ENCODE data around the gene RNU7-1. TPM values are rescaled to one million over a fixed set of nuclear protein-coding genes. Genes with fewer than 3 reads are reported as not detected.

RNU7-1 gene
- total and polyA plus RNA-seq, 2 donors (not counting 1 experiment from before 2014, with no cell fraction given): not detected

GRCh38 chr12:6929466-6930452, 13.9 kb upstream of the RNU7-1 start:
- Histone ChIP-seq H4K20me1 (ENCODE audit: control insufficient read depth, insufficient read depth, low read length, poor library complexity, severe bottlenecking) (no peaks in the 10 kb centered on the region), H3K9me3 (ENCODE audit: control extremely low read depth in 1 of 3, control insufficient read depth in 2 of 3, insufficient read depth in 1 of 3, low read length in 2 of 3) (no peaks in the 10 kb centered on the region), H3K4me3 (ENCODE audit: control extremely low read depth in 1 of 5, extremely low read depth in 1 of 5, insufficient read depth in 1 of 5, low read depth in 2 of 5, low read length in 4 of 5) (no peak overlapping the region), H3K9ac (ENCODE audit: low read length) (no peak overlapping the region), H3K4me2 (replicated peaks; ENCODE audit: low read depth, low read length, poor library complexity, severe bottlenecking) (no peak overlapping the region), H3K4me1 (ENCODE audit: control insufficient read depth in 2 of 2, insufficient read depth in 2 of 2, low read length in 2 of 2) (peaks cover 15 to 28% of the 10 kb centered on the region in 2 donors), H3K27me3 (replicated peaks in 1 of 4; ENCODE audit: control extremely low read depth in 1 of 4, control insufficient read depth in 3 of 4, insufficient read depth in 4 of 4, low read length in 3 of 4) (no peaks in the 10 kb centered on the region), H3K27ac (ENCODE audit: low read length in 2 of 2) (peak overlapping the region in 1 of 2 donors; percentile 81), H3K36me3 (replicated peaks in 1 of 2; ENCODE audit: control extremely low read depth in 1 of 2, control insufficient read depth in 1 of 2, extremely low read depth in 1 of 2, insufficient read depth in 2 of 2, low read length in 1 of 2) (peaks cover 0 to 11% of the 10 kb centered on the region in 2 experiments), H3K79me2 (ENCODE audit: control insufficient read depth, insufficient read depth, low read length) (peaks cover 32% of the 10 kb centered on the region), H2AFZ (ENCODE audit: insufficient read depth, low read depth, low read length, poor library complexity, severe bottlenecking) (peak overlapping the region; percentile 90)
- H3K27me3 Mint-ChIP-seq: no peaks in the 10 kb centered on the region
- CTCF ChIA-PET: interaction anchor here (0.8 to 3.3 kb wide), 9 partner anchors 7 to 88 kb away, joined by 3 to 14 read pairs (median 5); partner anchors contain the start of genes C12orf57, LPCAT3, RNU7-1 and SPSB2
- ATAC-seq (ENCODE audit: low read depth) (no peak), DNase-seq (no peak)
- TF ChIP-seq EZH2 (IDR thresholded peaks at IDR 0.05; ENCODE audit: borderline replicate concordance, insufficient read depth, low read depth, low read length, poor library complexity, severe bottlenecking) (no peak), CTCF (IDR thresholded peaks at IDR 0.05) (no peak)
- WGBS (ENCODE audit: insufficient coverage): 84% methylated on average over 4 of the region's 7 CpGs
- H3K4me1 Mint-ChIP-seq: peaks cover 37% of the 10 kb centered on the region
- no peaks in the 10 kb centered on the region for H3K9me3 Mint-ChIP-seq (ENCODE audit: insufficient read depth)
- H3K4me3 Mint-ChIP-seq: peak overlapping the region; percentile 88
- POLR2A ChIA-PET: interaction anchor here (1.2 to 6.4 kb wide), 4 partner anchors 7 to 16 kb away, joined by 3 to 37 read pairs (median 4); partner anchors contain the start of genes C12orf57, ENO2 and RNU7-1
- intact Hi-C loops (cut with micrococcal nuclease): loop anchor here (1.0 kb wide), 1 partner anchor 8 kb away; no protein-coding TSS in a partner anchor
- peak overlapping the region; percentile 89 for H3K27ac Mint-ChIP-seq

Data from B cell (primary cell).